Mucosa of gallbladder (tissue), 1 donor: ENCODE measurements around the gene SEMA6A. TPM values are rescaled to one million over a fixed set of nuclear protein-coding genes. Genes with fewer than 3 reads are reported as not detected.
"Not testable (repeated sequence)": the region's sequence is repeated elsewhere in the genome, so short reads cannot be mapped to it uniquely, and the experiment has no call there.

Source experiments
- DNase-seq: peaks from one replicate; pipeline ENCODE4 v3.0.0-alpha.2; 2020; ENCODE audit warnings: low spot score
- total RNA-seq: library from RNA; stranded (reverse); gene quantifications from one replicate; pipeline ENCODE4 v1.2.1, GENCODE V29; 2021
- donor health status: DM: no; HTN: no; CAD: no.

The SEMA6A gene
- total RNA-seq, 1 donor from 2014 or later = 98.1 TPM

GRCh38 chr5:116524051-116524904 lies 50.3 kb downstream of the SEMA6A start:
- DNase-seq = no peak

GRCh38 chr5:116523182-116523581 lies 51.4 kb downstream of the SEMA6A start:
- not testable (repeated sequence) for DNase-seq

- no peak for DNase-seq
Observed at GRCh38 chr5:116522356-116523136, 52.1 kb downstream of the SEMA6A start.

- DNase-seq = no peak
Observed at GRCh38 chr5:116521173-116521872, 53.3 kb downstream of the SEMA6A start.

- DNase-seq = no peak
Observed at GRCh38 chr5:116520771-116521170, 53.9 kb downstream of the SEMA6A start.

- DNase-seq = no peak
Observed at GRCh38 chr5:116518423-116518822, 56.2 kb downstream of the SEMA6A start.

GRCh38 chr5:116517488-116517887 lies 57.1 kb downstream of the SEMA6A start:
- DNase-seq = no peak

- no peak for DNase-seq
Observed at GRCh38 chr5:116516021-116516420, 58.6 kb downstream of the SEMA6A start.

GRCh38 chr5:116514421-116514970 lies 60.1 kb downstream of the SEMA6A start:
- DNase-seq = no peak

- no peak for DNase-seq
Observed at GRCh38 chr5:116510517-116510916, 64.1 kb downstream of the SEMA6A start.

- no peak for DNase-seq
Observed at GRCh38 chr5:116509483-116510244, 65.0 kb downstream of the SEMA6A start.

- DNase-seq = no peak
Observed at GRCh38 chr5:116508835-116509234, 65.8 kb downstream of the SEMA6A start.

- DNase-seq = no peak
Observed at GRCh38 chr5:116507941-116508655, 66.5 kb downstream of the SEMA6A start.

- no peak for DNase-seq
Observed at GRCh38 chr5:116507051-116507537, 67.5 kb downstream of the SEMA6A start.

- DNase-seq = no peak
Observed at GRCh38 chr5:116506488-116506887, 68.1 kb downstream of the SEMA6A start.

GRCh38 chr5:116504593-116505166 lies 69.9 kb downstream of the SEMA6A start:
- no peak for DNase-seq

GRCh38 chr5:116502616-116503015 lies 72.0 kb downstream of the SEMA6A start:
- no peak for DNase-seq

GRCh38 chr5:116502138-116502537 lies 72.5 kb downstream of the SEMA6A start:
- no peak for DNase-seq

GRCh38 chr5:116498503-116499048 lies 76.0 kb downstream of the SEMA6A start:
- no peak for DNase-seq

GRCh38 chr5:116497631-116498030 lies 77.0 kb downstream of the SEMA6A start:
- DNase-seq = no peak
